ENCODE measurements around the gene RNF152. TPM values are rescaled to one million over a fixed set of nuclear protein-coding genes. Genes with fewer than 3 reads are reported as not detected.

RNF152 gene
- total RNA-seq, 6 donors from 2014 or later: 6.3 to 24.0 (median 17.9) TPM

GRCh38 chr18:61870151-61870550, 22.7 kb downstream of the RNF152 start:
- ATAC-seq (ENCODE audit: low FRiP score in 2 of 2) (peak in 1 of 2 donors; percentile 23), DNase-seq (no peak)
- H3K27ac ChIP-seq: peak overlapping the region in 3 of 4 donors; percentile 37 to 57 (median 45)
- 43 to 57% methylated on average over 8 of the region's 8 CpGs for WGBS, 2 donors
- H3K4me1 ChIP-seq: peaks cover 0 to 16% (median 5%) of the 10 kb centered on the region in 4 donors
- no peaks in the 10 kb centered on the region for H3K9me3 ChIP-seq
- H3K4me3 ChIP-seq: no peak overlapping the region
- H3K36me3 ChIP-seq: no peaks in the 10 kb centered on the region
- H3K27me3 ChIP-seq: no peaks in the 10 kb centered on the region
- TF ChIP-seq POLR2AphosphoS5 (IDR thresholded peaks at IDR 0.05) (peak in 1 of 2 donors; percentile 16), CTCF (IDR thresholded peaks at IDR 0.05) (no peak)

- DNase-seq (no peak), ATAC-seq (ENCODE audit: low FRiP score in 2 of 2) (no peak)
- peak in 1 of 2 donors; percentile 67 for TF ChIP-seq POLR2AphosphoS5 (IDR thresholded peaks at IDR 0.05)
- TF ChIP-seq EP300 (IDR thresholded peaks at IDR 0.05): peak in 1 of 4 donors; percentile 14
- TF ChIP-seq POLR2A (IDR thresholded peaks at IDR 0.05): no peak
- no peaks in the 10 kb centered on the region for H3K36me3 ChIP-seq
- peaks cover 0 to 16% (median 5%) of the 10 kb centered on the region in 4 donors for H3K4me1 ChIP-seq
- no peaks in the 10 kb centered on the region for H3K9me3 ChIP-seq
- no peaks in the 10 kb centered on the region for H3K27me3 ChIP-seq
- no peak overlapping the region for H3K4me3 ChIP-seq
- WGBS, 2 donors: 44 to 60% methylated on average over 4 of the region's 4 CpGs
- peak overlapping the region in 3 of 4 donors; percentile 36 to 57 (median 45) for H3K27ac ChIP-seq
These were observed 23.2 kb downstream of the RNF152 start for GRCh38 chr18:61869636-61870035.

DNA sequence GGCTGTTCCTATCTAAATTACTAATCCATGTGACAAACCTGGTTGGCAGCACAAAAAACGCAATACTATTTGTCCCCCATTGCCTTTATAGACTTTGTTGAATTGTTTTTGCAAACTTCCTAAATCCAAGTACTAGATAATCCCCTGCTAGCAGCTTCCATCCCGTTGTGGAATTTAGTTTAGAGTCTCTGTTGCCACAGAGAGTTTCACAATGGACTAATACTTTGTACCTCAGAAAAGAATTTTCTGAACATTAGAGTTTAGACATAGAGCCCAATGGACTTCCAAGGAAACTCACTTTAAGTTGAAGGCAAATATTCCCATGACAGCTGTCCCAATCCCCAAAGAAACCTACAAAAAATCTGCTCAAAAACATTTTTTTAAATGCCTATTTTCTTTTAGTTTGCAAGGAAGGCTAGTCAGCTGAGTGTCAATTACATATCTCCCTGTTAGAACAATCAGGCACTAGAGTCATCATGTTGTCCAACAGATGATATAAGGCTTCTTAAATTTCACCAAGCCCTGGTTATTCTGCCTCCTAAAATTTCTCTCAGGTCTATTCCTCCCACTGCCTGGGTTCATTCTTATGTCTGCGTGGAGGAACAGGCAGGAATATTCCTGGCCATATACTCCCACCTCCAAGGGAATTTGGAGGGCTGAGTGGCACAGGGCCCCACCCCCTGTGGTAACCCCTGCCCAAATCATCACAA, 27.2 kb downstream of the RNF152 start:
- Histone ChIP-seq H3K4me3 (no peak overlapping the region), H3K36me3 (no peaks in the 10 kb centered on the region), H3K4me1 (peaks cover 0 to 16% (median 3%) of the 10 kb centered on the region in 4 donors), H3K27ac (no peak overlapping the region), H3K27me3 (no peaks in the 10 kb centered on the region), H3K9me3 (no peaks in the 10 kb centered on the region)
- TF ChIP-seq CTCF (IDR thresholded peaks at IDR 0.05) (no peak), EP300 (IDR thresholded peaks at IDR 0.05) (no peak), POLR2A (IDR thresholded peaks at IDR 0.05) (no peak), POLR2AphosphoS5 (IDR thresholded peaks at IDR 0.05) (no peak)
- DNase-seq (no peak), ATAC-seq (ENCODE audit: low FRiP score in 2 of 2) (no peak)
- 64 to 77% methylated on average over 3 of the region's 3 CpGs for WGBS, 2 donors

DNA sequence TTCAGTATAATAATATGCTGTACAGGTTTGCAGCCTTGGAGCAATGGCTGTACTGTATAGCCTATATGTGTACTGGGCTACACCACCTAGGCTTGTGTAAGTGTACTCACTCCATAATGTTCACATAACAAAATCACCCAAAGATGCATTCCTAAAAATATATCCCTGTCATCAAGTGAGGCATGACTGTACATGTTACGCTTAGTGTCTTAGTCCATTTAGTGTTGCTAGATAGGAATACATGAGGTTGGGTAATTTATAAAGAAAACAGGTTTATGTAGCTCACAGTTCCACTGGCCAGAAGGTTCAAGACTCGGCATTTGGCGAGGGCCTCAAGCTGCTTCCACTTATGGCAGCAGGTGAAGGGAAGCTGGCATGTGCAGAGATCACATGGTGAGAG, 31.4 kb downstream of the RNF152 start:
- no peak for TF ChIP-seq CTCF (IDR thresholded peaks at IDR 0.05)
- no peak for TF ChIP-seq POLR2AphosphoS5 (IDR thresholded peaks at IDR 0.05)
- no peak for TF ChIP-seq EP300 (IDR thresholded peaks at IDR 0.05)
- no peak for TF ChIP-seq POLR2A (IDR thresholded peaks at IDR 0.05)
- no peaks in the 10 kb centered on the region for H3K9me3 ChIP-seq

DNA sequence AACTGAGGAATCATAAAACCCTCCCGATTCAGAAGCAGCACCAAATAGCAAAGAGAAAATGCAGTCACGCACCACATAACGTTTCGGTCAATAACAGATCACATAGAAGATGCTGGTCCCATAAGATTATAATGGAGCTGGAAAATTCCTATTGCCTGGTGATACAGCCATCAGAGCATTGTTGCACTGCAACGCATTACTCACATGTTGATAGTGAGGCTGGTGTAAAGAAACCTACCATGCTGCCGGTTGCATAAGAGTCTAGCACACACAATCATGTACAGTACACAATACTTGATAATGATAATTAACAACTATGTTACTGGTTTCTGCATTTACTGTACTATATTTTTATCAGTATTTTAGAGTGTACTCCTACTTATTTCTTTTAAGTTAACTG, 32.5 kb downstream of the RNF152 start:
- WGBS, 2 donors: 89 to 94% methylated on average over 6 of the region's 6 CpGs
- peaks cover 0 to 2% (median under 1%) of the 10 kb centered on the region in 4 donors for H3K4me1 ChIP-seq
- no peak for TF ChIP-seq EP300 (IDR thresholded peaks at IDR 0.05)
- TF ChIP-seq POLR2AphosphoS5 (IDR thresholded peaks at IDR 0.05): no peak
- no peak for TF ChIP-seq CTCF (IDR thresholded peaks at IDR 0.05)
- TF ChIP-seq POLR2A (IDR thresholded peaks at IDR 0.05): no peak
- H3K4me3 ChIP-seq: no peak overlapping the region
- H3K27ac ChIP-seq: no peak overlapping the region
- H3K9me3 ChIP-seq: no peaks in the 10 kb centered on the region
- DNase-seq: no peak
- no peaks in the 10 kb centered on the region for H3K36me3 ChIP-seq
- H3K27me3 ChIP-seq: no peaks in the 10 kb centered on the region
- ATAC-seq (ENCODE audit: low FRiP score in 2 of 2): no peak

More for the DNA sequence above, 31.4 kb downstream of the RNF152 start:
- H3K36me3 ChIP-seq: no peaks in the 10 kb centered on the region
- no peak overlapping the region for H3K27ac ChIP-seq
- DNase-seq: no peak
- no peaks in the 10 kb centered on the region for H3K27me3 ChIP-seq
- no peak overlapping the region for H3K4me3 ChIP-seq
- no peaks in the 10 kb centered on the region for H3K4me1 ChIP-seq
- no peak for ATAC-seq (ENCODE audit: low FRiP score in 2 of 2)
- 91 to 94% methylated on average over 3 of the region's 3 CpGs for WGBS, 2 donors
